ENCODE results near the gene LAMA5. TPM values are rescaled to one million over a fixed set of nuclear protein-coding genes. Genes with fewer than 3 reads are reported as not detected.

LAMA5 gene
- total RNA-seq, 2 experiments from 2014 or later, result 0.16 to 0.78 TPM

DNA sequence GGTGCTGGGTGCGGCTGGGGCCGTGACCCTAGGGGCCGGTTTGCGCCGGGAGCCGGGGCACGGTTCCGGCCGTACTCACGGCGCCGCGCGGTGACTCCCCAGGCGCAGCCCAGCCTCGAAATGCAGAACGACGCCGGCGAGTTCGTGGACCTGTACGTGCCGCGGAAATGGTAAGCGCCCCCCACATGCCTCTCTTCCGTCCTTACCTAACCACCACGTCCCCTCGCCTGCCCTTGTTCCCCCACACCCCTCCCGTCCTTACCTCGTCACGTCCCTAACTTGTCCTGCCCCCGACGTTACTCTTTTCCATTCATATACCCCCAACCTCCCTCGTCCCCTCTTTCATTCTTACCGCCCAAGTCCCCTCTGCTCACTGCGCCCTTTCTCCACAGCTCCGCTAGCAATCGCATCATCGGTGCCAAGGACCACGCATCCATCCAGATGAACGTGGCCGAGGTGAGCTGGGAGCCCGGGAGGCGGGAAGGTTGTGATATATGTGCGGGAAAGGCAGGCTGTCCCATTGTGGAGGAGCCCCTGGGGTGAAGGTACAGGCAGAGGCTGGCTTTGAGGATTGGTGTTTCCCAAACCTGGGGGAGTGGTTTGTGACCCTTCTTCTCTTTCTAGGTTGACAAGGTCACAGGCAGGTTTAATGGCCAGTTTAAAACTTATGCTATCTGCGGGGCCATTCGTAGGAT, 20.3 kb upstream of the LAMA5 start:
- Mint-ChIP-seq H3K4me3 (peak overlapping the region; percentile 95), H3K27me3 (no peaks in the 10 kb centered on the region), H3K9me3 (no peaks in the 10 kb centered on the region), H3K27ac (peak overlapping the region; percentile 91), H3K36me3 (ENCODE audit: low read depth) (peaks cover 57% of the 10 kb centered on the region), H3K4me1 (ENCODE audit: low read depth) (peaks cover 51% of the 10 kb centered on the region)
- peak overlapping the region; percentile 45 to 84 for H3K27ac ChIP-seq (ENCODE audit: low read depth in 1 of 2, low read length in 2 of 2)
- H3K4me1 ChIP-seq (ENCODE audit: insufficient read depth, low read length), result peaks cover 39% of the 10 kb centered on the region
- H3K4me3 ChIP-seq (ENCODE audit: low read length), result peak overlapping the region; percentile 91
- ChIA-PET POLR2A (interaction anchor here (0.7 to 1.6 kb wide), 5 partner anchors 8 to 550 kb away, joined by 3 to 5 read pairs (median 3); partner anchors contain the start of gene GID8), CTCF (interaction anchor here (1.0 kb wide), 1 partner anchor 85 kb away, joined by 3 read pairs; the partner anchor contains the start of gene ADRM1)
- TF ChIP-seq, protein P1, sequence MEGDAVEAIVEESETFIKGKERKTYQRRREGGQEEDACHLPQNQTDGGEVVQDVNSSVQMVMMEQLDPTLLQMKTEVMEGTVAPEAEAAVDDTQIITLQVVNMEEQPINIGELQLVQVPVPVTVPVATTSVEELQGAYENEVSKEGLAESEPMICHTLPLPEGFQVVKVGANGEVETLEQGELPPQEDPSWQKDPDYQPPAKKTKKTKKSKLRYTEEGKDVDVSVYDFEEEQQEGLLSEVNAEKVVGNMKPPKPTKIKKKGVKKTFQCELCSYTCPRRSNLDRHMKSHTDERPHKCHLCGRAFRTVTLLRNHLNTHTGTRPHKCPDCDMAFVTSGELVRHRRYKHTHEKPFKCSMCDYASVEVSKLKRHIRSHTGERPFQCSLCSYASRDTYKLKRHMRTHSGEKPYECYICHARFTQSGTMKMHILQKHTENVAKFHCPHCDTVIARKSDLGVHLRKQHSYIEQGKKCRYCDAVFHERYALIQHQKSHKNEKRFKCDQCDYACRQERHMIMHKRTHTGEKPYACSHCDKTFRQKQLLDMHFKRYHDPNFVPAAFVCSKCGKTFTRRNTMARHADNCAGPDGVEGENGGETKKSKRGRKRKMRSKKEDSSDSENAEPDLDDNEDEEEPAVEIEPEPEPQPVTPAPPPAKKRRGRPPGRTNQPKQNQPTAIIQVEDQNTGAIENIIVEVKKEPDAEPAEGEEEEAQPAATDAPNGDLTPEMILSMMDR (IDR thresholded peaks at IDR 0.05), result no peak
- intact Hi-C loops (cut with DNase I, micrococcal nuclease), result loop anchor here (1.0 to 10.0 kb wide), 6 partner anchors 18 to 827 kb away; partner anchors contain the start of genes LSM14B (in 1 of the 2), MRGBP (in 1 of the 2), PSMA7 (in 1 of the 2) and SS18L1 (in 1 of the 2)
- H3K9me3 ChIP-seq (ENCODE audit: control insufficient read depth in 1 of 2, insufficient read depth in 1 of 2, low read length in 2 of 2), result no peaks in the 10 kb centered on the region
- DNase-seq (peak in 1 of 14 experiments; percentile 50), ATAC-seq (ENCODE audit: poor library complexity) (peak; percentile 22)
- peaks cover 30% of the 10 kb centered on the region for H3K36me3 ChIP-seq (ENCODE audit: insufficient read depth, low read length)
- no peaks in the 10 kb centered on the region for H3K27me3 ChIP-seq (ENCODE audit: control insufficient read depth in 1 of 2, insufficient read depth in 2 of 2, low read length in 2 of 2)

DNA sequence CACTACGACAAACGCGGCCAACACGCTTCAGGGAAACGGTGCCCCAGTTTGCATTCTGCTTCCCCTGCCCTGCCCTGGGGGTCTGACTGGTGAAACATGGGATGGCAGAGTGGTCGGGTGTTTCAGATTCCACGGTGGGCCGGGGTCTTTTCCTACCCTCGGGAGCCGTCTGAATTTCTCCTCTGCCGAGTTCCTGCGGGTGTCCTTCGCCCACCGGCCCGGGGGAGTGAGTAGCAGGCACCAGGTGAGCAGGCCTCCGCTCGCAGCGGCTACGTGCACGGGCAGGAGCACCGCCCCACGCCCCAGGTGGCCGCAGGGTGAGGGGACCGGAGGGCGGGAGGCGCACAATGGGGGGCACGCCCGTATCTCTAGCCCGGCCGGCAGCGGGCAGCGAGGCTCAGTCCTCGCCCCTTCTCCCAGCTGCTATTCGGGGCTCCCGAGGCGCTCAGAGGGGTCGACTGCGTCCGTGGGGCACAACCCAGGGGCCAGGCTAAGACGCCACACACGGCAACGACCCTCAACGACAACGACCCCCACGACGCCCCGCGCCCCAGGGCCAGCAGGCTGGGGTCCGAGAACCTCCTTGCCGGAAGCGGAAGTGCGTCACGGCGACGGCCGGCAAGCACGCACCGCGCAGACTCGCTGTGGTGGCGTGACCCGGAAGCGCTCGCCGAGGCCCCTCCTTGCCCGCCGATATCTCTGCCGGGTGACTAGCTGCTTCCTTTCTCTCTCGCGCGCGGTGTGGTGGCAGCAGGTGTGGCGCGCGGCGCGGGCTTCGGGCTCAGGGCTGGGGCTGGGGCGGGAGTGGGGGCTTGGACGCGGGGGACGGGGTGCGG, 19.5 kb upstream of the LAMA5 start, which contains the start of gene RPS21:
Gene RPS21, plus strand, starts transcription at position 721 of the 836 bp plus-strand sequence. CDS start 236 bp downstream, outside the sequence.
- no peaks in the 10 kb centered on the region for H3K27me3 ChIP-seq (ENCODE audit: control insufficient read depth in 1 of 2, insufficient read depth in 2 of 2, low read length in 2 of 2)
- ATAC-seq (ENCODE audit: poor library complexity) (peak; percentile 87), DNase-seq (peak; percentile 89 to 97 (median 92))
- H3K36me3 ChIP-seq (ENCODE audit: insufficient read depth, low read length), result peaks cover 27% of the 10 kb centered on the region
- peaks cover 58% of the 10 kb centered on the region for H3K4me1 Mint-ChIP-seq (ENCODE audit: low read depth)
- peak within 1 kb of the TSS; percentile 91 for H3K27ac Mint-ChIP-seq
- H3K4me3 Mint-ChIP-seq, result peak within 1 kb of the TSS; percentile 95
- no peaks in the 10 kb centered on the region for H3K9me3 ChIP-seq (ENCODE audit: control insufficient read depth in 1 of 2, insufficient read depth in 1 of 2, low read length in 2 of 2)
- H3K4me3 ChIP-seq (ENCODE audit: low read length), result peak within 1 kb of the TSS; percentile 91
- peak within 1 kb of the TSS; percentile 84 to 94 for H3K27ac ChIP-seq (ENCODE audit: low read depth in 1 of 2, low read length in 2 of 2)
- peaks cover 39% of the 10 kb centered on the region for H3K4me1 ChIP-seq (ENCODE audit: insufficient read depth, low read length)
- intact Hi-C loops (cut with DNase I, micrococcal nuclease), result loop anchor here (1.0 to 10.0 kb wide), 7 partner anchors 19 to 828 kb away; partner anchors contain the start of genes ADRM1 (in 1 of the 2), LSM14B (in 1 of the 2), MRGBP (in 1 of the 2) and PSMA7 (in 1 of the 2)
- peaks cover 4% of the 10 kb centered on the region for H3K9me3 Mint-ChIP-seq
- TF ChIP-seq, protein P1 (IDR thresholded peaks at IDR 0.05), result no peak
- no peaks in the 10 kb centered on the region for H3K27me3 Mint-ChIP-seq
- peaks cover 65% of the 10 kb centered on the region for H3K36me3 Mint-ChIP-seq (ENCODE audit: low read depth)
- ChIA-PET POLR2A (interaction anchor here (0.7 to 1.6 kb wide), 8 partner anchors 9 to 551 kb away, joined by 3 to 5 read pairs (median 4); partner anchors contain the start of genes ADRM1, CABLES2, GID8 and PSMA7), CTCF (interaction anchor here (1.0 to 1.1 kb wide), 2 partner anchors 84 to 422 kb away, joined by 3 read pairs; partner anchors contain the start of gene ADRM1)
